LHCN-M2 (cell line): ENCODE results near the gene KLHDC10. TPM values are rescaled to one million over a fixed set of nuclear protein-coding genes. Genes with fewer than 3 reads are reported as not detected.
A peak's percentile ranks its signal among the peaks of the same experiment; 100 is the strongest.
"Not testable (repeated sequence)": the region's sequence is repeated elsewhere in the genome, so short reads cannot be mapped to it uniquely, and the experiment has no call there.

Source experiments
- DNase-seq: peaks from one replicate; pipeline ENCODE4 v3.0.0-alpha.2; 2012; ENCODE audit warnings: low read depth
- total RNA-seq: library from RNA; depleted of rRNA; stranded (reverse); fragments of >200 nt; gene quantifications from 2 replicates; pipeline ENCODE4 v1.2.3, GENCODE V29; 2014; rRNA removed

KLHDC10 gene
- total RNA-seq, 1 experiment from 2014 or later, result 22.8 TPM

DNA sequence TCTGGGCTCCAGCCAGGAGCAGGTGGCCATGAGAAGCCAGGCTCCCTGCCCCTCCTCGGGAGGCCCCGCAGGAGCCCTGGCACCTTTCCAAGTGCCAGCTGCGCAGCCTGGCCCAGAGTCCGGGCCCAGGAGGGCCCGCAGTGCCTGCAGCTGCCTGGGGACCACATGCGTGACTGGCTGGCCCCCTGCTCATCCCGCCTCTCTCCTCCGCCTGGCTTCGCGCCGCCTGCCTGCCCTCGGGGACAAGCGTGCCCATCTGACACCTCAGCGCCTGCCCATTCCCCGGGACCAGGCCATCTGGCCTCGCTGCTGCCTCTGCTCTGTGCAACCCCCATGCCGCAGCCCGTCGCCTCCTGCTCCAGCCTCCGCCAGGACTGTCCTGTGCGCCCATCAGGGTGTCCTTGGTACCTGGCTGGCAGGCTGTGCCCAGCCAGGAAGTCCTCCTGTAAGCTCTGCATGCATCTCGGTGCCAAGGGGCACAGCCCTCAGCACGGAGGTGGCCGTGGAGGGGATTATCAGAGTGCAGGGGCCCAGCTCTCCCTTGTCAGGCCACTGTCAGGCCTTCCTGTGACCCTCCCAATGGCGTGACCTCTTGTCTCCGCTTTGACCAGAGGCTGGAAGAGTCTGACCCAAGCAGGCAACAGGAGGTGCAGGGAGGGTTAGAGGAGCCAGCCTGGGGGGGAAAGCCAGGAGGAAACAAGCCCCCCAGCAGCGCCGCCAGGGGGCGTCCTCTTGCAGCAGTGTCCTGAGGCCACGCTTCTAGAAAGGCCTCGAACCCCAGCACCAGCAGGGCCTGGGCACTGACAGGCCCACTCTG, 84.4 kb downstream of the KLHDC10 start:
- peak; percentile 39 for DNase-seq

DNA sequence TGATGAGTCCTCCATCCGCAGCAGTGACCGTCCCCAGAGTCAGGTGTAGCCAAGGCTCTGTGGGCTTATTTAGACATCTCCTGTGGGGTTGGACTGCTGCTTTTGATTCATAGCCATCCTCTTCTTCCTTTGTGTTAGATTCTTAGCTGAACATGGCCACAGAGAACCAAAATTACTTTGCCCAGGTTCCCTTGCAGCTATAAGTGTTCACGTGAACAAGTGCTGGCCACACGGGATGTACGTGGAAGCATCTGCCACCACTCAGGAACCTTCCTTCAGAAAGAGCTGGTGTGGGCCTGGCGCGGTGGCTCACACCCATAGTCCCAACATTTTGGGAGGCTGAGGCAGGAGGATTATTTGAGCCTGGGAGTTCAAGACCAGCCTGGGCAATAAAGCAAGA, 85.8 kb downstream of the KLHDC10 start:
- no peak for DNase-seq

DNA sequence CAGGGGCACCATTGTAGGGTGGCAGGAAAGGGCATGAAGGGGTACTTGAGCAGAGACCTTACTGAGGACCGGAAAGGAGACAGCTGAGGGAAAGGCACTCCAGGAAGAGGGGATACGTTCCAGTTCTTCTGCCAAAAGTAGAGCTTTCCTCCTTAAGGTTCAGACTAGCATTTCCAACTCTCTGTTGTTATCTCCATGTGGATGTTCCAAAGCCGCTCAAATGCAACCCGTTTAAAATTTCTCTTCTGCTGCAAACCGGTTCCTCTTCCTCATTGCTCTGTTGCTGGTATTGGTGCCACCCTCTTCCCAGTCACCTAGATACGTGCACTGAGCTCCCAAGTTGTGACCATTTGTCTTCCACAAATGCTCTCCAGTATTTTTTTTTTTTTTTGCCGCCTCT, 87.4 kb downstream of the KLHDC10 start:
- no peak for DNase-seq

DNA sequence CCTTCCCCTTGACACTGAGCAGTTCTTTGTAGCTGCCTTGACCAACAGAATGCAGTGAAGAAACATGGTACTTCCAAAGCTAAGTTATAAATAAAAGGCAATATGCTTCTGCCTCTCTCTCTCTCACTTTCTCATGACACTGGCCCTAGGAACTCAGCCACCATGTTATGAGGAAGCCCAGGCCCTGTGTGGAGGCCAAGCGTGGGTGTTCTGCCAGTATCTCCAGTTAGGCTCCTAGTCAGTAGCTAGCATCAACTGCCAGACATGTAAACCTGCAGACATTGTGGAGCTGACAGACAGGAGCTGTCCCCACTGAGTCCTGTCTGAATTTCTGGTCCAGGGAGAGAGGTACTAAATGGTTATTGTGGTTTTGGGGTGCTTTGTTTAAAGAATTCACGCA, 89.7 kb downstream of the KLHDC10 start:
- DNase-seq, result no peak

DNA sequence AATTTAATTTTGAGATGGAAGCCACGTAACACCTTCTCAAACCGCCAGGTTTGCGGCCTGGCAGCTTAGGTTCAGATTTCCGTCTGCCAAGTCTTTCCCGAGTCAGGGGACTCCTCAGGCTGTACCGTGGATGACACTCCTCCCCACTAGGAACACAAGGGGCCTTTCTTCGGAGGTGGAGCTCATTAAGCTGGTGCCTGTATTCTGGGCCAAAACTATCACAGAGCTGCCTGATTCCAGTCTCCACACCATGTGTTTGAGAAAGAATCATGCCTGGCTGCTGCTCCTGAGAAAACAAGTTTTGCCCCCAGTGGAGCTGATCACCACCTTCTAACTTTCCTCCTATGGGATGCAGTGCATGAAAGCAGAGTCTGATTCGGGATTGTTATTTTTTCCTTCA, 90.1 kb downstream of the KLHDC10 start:
- no peak for DNase-seq

DNA sequence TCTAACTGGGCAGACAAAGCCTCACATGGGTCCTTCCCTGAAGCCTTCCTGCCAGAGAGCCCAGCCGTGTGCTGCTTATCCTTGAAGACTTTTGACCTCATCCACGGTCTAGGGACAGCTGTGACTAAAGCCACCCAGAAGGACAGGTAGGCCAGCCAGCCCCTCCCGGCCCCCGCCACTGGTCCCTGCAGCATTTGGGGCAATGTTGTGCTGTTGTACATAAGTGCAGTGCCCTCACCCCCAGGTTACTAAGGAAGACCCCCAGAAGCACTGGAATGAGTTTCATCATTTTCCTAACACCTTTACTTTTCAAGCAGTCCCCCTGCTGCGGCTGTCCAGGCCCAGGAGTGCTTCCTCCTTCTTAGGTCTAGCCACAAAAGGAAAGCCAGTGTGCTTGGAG, 91.9 kb downstream of the KLHDC10 start:
- DNase-seq, result no peak

DNA sequence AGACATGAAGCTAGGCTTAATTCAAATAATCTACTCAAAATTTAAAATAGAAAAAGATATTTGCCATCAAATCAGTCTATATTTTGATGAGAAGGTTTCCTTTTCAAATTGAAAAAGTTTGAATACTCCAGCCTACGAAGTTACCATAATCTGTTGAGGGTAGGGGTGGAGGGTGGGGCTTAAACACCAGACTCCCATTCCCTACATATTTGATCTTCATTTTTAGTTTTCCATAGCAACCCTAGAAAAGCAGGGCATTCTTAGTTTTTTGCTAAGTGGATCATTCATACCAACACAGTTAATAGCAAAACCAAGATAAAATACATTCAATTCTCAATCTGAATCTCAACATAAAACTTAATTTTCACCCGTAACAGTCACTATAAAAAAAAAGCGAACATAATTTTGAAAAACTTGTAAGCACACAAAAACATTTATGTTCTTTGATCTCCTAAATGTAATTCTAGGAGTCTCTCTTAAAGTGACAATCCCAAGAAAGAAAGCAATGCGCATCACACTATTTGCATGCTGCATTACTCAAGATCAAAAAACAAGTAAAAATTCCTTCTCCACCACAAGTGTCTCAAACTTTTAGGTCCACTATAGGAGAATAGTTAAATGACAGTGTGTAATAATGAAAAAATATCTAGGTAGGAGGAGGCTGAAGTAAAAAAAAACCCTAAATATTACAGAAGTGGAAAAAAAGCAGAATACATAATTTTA, 104.1 kb downstream of the KLHDC10 start:
- DNase-seq, result no peak

DNA sequence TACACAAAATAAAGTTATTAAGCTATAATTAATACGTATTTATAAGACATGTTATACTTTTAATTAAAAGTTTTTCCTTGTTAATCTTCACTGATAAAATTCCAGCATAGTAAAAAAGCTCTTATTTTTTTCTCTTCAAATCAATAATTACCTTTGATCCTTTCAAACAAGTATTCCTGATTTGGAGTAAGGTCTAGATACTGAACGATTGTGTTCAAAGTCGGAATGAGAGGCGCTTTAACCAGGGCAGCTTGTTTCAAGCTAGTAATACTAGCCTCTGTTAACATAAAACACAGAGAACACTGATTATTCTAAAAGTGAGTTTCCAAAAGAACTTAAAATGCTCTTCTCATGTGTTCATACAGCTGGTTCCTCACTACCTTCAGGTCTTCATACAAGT, 107.9 kb downstream of the KLHDC10 start:
- no peak for DNase-seq

DNA sequence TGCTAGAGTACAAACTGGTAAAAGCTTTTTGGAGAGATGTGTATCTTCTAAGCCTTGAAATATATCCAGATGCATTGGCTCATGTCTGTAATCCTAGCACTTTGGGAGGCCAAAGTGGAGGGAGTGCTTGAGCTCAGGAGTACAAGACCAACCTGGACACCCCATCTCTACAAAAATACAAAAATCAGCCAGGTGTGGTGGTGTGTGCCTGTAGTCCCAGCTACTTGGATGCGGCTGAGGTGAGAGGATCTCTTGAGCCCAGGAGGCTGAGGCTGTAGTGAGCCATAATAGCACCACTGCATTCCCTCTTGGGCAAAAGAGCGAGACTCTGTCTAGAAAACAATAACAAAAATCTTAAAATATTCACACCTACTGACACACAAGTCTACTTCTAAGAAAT, 109.3 kb downstream of the KLHDC10 start:
- DNase-seq, result no peak

DNA sequence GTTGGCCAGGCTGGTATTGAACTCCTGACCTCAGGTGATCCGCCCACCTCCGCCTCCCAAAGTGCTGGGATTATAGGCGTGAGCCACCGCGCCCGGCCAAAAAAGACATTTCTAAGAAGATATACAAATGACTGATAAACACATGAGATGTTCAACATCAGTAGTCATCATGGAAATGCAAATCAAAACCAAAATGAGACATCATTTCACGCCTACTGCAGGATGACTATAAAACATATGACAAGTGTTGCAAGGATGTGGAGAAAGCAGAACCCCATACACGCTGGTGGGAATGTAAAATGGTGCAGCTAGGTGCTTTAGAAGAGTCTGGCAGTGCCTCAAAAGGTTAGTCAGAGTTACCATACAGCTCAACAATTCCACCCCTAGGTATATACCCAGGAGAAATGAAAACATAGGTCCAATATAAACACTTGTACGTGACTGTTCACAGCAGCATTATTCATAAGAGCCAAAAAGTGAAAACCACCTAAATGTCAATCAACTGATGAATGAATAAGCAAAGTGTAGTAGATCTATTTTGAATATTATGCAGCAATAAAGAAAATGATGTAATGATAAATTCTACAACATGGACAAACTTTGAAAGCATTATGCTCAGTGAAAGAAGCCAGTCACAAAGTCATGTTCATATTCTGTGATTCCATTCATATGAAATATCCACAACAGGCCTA, 110.4 kb downstream of the KLHDC10 start:
- no peak for DNase-seq

DNA sequence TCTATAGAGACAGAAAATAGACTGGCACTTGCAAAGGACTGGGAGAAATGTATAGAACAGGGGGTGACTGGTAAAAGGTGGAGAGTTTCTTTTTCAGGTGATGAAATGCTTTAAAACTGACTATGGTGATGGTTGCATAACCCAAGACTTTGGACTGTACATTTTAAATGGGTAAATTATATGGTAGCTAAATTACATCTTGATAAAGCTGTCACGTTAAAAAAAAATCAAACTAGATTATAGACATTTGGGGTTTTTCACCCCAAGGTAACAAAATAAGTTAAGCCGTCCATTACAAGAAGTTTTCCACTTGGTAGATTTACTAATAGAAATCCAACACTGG, 110.9 kb downstream of the KLHDC10 start:
- DNase-seq, result no peak

DNA sequence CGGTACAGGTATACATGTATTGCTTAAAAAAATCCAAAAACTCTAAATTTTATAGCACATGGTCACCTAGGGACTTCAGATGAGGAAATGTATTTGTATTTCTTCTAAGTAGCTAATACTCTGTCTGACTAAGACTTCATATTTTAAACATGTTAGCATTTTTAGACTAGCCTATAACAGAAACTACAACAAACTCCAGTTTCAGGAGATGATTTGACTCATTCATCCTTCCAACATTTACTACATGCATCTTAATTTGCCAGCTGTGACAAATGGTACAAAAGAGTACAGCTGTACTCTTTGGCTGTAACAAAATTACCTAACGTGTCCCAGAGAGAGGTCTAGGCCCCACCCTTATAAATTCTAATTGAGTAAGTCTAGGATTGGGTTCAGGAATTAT, 112.7 kb downstream of the KLHDC10 start:
- peak; percentile 17 for DNase-seq

DNA sequence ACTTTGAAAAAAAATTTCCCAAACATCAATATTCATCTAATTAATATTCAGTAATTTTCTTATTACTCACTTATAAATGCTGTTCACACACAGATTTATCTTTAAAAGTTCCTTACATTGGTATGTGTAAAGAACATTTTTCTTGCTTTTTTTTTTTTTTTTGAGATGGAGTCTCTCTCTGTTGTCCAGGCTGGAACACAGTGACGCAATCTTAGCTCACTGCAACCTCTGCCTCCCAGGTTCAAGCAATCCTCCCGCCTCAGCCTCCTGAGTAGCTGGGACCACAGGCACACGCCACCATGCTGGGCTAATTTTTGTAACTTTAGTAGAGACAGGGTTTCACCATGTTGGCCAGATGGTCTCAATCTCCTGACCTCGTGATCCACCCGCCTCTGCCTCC, 114.0 kb downstream of the KLHDC10 start:
- DNase-seq, result not testable (repeated sequence)

Other genes with a start within 250 kb of the KLHDC10 start
- gene UBE2H, start 117.6 kb upstream of the KLHDC10 start, total RNA-seq, result 61.3 and 72.6 TPM in 2 replicates
- 41.3 and 46.1 TPM in 2 replicates for gene ZC3HC1, start 19.2 kb upstream of the KLHDC10 start, total RNA-seq
- 23.5 and 24.6 TPM in 2 replicates for gene TMEM209, start 134.9 kb downstream of the KLHDC10 start, total RNA-seq
- 0.11 and 0.13 TPM in 2 replicates for gene SSMEM1, start 137.3 kb downstream of the KLHDC10 start, total RNA-seq
- not detected in 2 replicates for gene CPA2, start 196.3 kb downstream of the KLHDC10 start, total RNA-seq
- gene CPA4, start 222.6 kb downstream of the KLHDC10 start, total RNA-seq, result 90.5 and 118 TPM in 2 replicates